PC-3 (cell line): Measurements from ENCODE around the gene RCAN1. TPM values are rescaled to one million over a fixed set of nuclear protein-coding genes. Genes with fewer than 3 reads are reported as not detected.

Experiments used
- ATAC-seq: fragments of 200-7000 bp; cut with Tn5 transposase; 2 replicates; pipeline ENCODE4 v1.9.1; 2020; ENCODE audit warnings: mild to moderate bottlenecking, moderate library complexity
- BruUV-seq: library from RNA; stranded (reverse); fragments of 400-500 nt; replicated peaks from 2 replicates; lab custom pipeline; 2021; lab: Mats Ljungman, UMichigan
- CTCF ChIA-PET: fragments of 300-600 bp; sonication (Branson Sonifier 250); formaldehyde crosslinking; loops from one replicate; lab custom pipeline; 2022; ENCODE audit warnings: antibody characterized with exemption; lab: Charles Lee
- POLR2A ChIA-PET: fragments of 300-600 bp; sonication (Branson Sonifier 250); formaldehyde crosslinking; loops from one replicate; lab custom pipeline; 2022; ENCODE audit warnings: antibody characterized with exemption; ENCODE audit not compliant: unreplicated experiment; lab: Charles Lee
- DNase-seq: peaks from one replicate; pipeline ENCODE4 v3.0.0-alpha.2; 2015
- H2AFZ ChIP-seq: fragments of 300-600 bp; sonication (generic); 2 replicates; pipeline ENCODE4 v1.6.0; 2016; ENCODE audit warnings: antibody characterized with exemption, low read length
- H3F3A ChIP-seq: fragments of 300-600 bp; sonication (generic); one replicate; pipeline ENCODE4 v1.6.0; 2017; ENCODE audit warnings: antibody characterized with exemption, low read length, control low read depth, mild to moderate bottlenecking; ENCODE audit not compliant: unreplicated experiment
- H3K27ac ChIP-seq: fragments of 300-600 bp; sonication (generic); 2 replicates; pipeline ENCODE4 v1.5.1; 2016; ENCODE audit warnings: mild to moderate bottlenecking, low read length
- H3K27me3 ChIP-seq: fragments of 300-600 bp; sonication (generic); 2 replicates; pipeline ENCODE4 v1.6.1; 2016; ENCODE audit warnings: low read length, mixed read lengths
- H3K36me3 ChIP-seq: fragments of 300-600 bp; sonication (generic); 2 replicates; pipeline ENCODE4 v1.6.1; 2016; ENCODE audit warnings: low read depth, mixed run types, low read length, mixed read lengths
- H3K4me1 ChIP-seq: fragments of 300-600 bp; sonication (generic); 2 replicates; pipeline ENCODE4 v1.5.1; 2016; ENCODE audit warnings: low read length; ENCODE audit not compliant: insufficient read depth
- H3K4me2 ChIP-seq: fragments of 300-600 bp; sonication (generic); 2 replicates; pipeline ENCODE4 v1.6.0; 2016; ENCODE audit warnings: low read length
- H3K4me3 ChIP-seq: fragments of 300-600 bp; sonication (generic); 2 replicates; pipeline ENCODE4 v1.5.1; 2016; ENCODE audit warnings: mild to moderate bottlenecking, low read length, mixed read lengths
- H3K79me2 ChIP-seq: fragments of 300-600 bp; sonication (generic); 2 replicates; pipeline ENCODE4 v1.6.1; 2017; ENCODE audit warnings: low read length, mixed read lengths
- H3K9ac ChIP-seq: fragments of 300-600 bp; sonication (generic); 2 replicates; pipeline ENCODE4 v1.6.0; 2016; ENCODE audit warnings: mild to moderate bottlenecking, low read length
- H3K9me2 ChIP-seq: fragments of 300-600 bp; sonication (generic); replicated peaks from 2 replicates; pipeline ENCODE4 v1.6.1; 2016; ENCODE audit warnings: mixed run types, low read length, mixed read lengths
- H3K9me3 ChIP-seq: fragments of 300-600 bp; sonication (generic); 2 replicates; pipeline ENCODE4 v1.6.1; 2016; ENCODE audit warnings: low read length, mixed read lengths
- H4K20me1 ChIP-seq: fragments of 300-600 bp; sonication (generic); 2 replicates; pipeline ENCODE4 v1.6.1; 2016; ENCODE audit warnings: low read length, mixed read lengths
- EZH2 ChIP-seq: fragments of 300-600 bp; sonication (generic); IDR thresholded peaks from one replicate; pipeline ENCODE4 v1.6.1; 2017; ENCODE audit warnings: antibody characterized with exemption, mild to moderate bottlenecking, low read length; ENCODE audit not compliant: unreplicated experiment
- EZH2phosphoT487 ChIP-seq: fragments of 300-600 bp; sonication (generic); IDR thresholded peaks from 2 replicates; pipeline ENCODE4 v1.6.1; 2018; ENCODE audit warnings: mild to moderate bottlenecking, antibody characterized with exemption, low read length, borderline replicate concordance
- intact Hi-C: fragments of 100-400 bp; cut with micrococcal nuclease; formaldehyde crosslinking; loops from 2 replicates; pipeline ENCODE4 v1.9.0; 2023
- total RNA-seq: library from RNA; depleted of rRNA; stranded (reverse); fragments of >200 nt; gene quantifications from 2 replicates; pipeline ENCODE4 v1.2.3, GENCODE V29; 2014
- TF ChIP-seq, protein P1 (sequence below): fragments of 300-600 bp; sonication (generic); conservative IDR thresholded peaks from 2 replicates; pipeline ENCODE4 v1.5.1; 2017; ENCODE audit warnings: antibody characterized with exemption, low read depth, mild to moderate bottlenecking, low read length

RCAN1 gene
- total RNA-seq, 1 experiment from 2014 or later = 26.2 TPM

DNA sequence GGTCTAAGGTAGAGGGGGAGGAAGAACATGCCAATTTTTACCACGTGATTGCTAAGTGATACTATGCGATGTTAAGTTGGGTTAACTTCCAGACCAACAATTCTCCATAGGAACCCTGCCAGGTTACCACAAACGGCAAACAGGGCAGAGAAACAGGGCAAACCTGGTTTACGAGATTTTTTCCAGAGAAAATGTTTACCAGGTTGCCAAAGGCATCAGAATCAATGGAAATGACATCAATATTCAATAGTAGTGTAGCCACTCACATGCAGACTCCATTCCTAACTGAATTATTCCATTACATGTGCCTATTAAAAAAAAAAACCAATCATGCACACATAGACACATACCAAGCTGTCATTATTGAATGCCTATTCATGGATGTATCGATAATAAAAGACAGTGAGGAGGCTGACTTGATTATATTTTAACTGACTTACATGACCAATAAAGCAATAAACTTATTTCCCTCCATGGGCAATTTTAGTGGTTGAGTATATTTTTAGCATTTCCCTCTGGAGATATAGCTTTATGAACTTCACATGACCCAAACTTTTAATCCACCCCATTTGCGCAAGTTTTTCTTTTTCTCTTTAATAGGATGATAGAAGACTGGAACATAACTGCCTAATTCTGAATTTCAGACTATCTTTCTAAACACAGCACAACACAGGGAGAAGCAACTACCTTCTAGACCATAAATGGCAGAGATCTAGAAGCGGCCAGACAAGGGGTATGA is 62.4 kb downstream of the RCAN1 start:
- Histone ChIP-seq H4K20me1 (no peaks in the 10 kb centered on the region), H3K4me3 (no peak overlapping the region), H3K9me3 (no peaks in the 10 kb centered on the region), H3K79me2 (no peaks in the 10 kb centered on the region), H3K27ac (peak overlapping the region; percentile 97), H2AFZ (peak overlapping the region; percentile 44), H3K4me2 (peak overlapping the region; percentile 73), H3K9ac (peak overlapping the region; percentile 70), H3K9me2 (no peaks in the 10 kb centered on the region), H3F3A (no peaks in the 10 kb centered on the region), H3K27me3 (no peaks in the 10 kb centered on the region), H3K36me3 (peaks cover 4% of the 10 kb centered on the region; the same call in 1 of the 2 replicates), H3K4me1 (peaks cover 31% of the 10 kb centered on the region)
- TF ChIP-seq EZH2 (no peak), EZH2phosphoT487 (no peak)
- TF ChIP-seq, protein P1, sequence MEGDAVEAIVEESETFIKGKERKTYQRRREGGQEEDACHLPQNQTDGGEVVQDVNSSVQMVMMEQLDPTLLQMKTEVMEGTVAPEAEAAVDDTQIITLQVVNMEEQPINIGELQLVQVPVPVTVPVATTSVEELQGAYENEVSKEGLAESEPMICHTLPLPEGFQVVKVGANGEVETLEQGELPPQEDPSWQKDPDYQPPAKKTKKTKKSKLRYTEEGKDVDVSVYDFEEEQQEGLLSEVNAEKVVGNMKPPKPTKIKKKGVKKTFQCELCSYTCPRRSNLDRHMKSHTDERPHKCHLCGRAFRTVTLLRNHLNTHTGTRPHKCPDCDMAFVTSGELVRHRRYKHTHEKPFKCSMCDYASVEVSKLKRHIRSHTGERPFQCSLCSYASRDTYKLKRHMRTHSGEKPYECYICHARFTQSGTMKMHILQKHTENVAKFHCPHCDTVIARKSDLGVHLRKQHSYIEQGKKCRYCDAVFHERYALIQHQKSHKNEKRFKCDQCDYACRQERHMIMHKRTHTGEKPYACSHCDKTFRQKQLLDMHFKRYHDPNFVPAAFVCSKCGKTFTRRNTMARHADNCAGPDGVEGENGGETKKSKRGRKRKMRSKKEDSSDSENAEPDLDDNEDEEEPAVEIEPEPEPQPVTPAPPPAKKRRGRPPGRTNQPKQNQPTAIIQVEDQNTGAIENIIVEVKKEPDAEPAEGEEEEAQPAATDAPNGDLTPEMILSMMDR = no peak
- ChIA-PET CTCF (interaction anchor here (0.9 to 1.2 kb wide), 3 partner anchors 9 to 50 kb away, joined by 3 to 11 read pairs (median 5); no protein-coding TSS in a partner anchor), POLR2A (interaction anchor here (1.3 kb wide), 1 partner anchor 26 kb away, joined by 14 read pairs; no protein-coding TSS in a partner anchor)
- intact Hi-C loops = loop anchor here (1.0 kb wide), 1 partner anchor 26 kb away; no protein-coding TSS in a partner anchor
- BruUV-seq = TSS peak; percentile 83
- DNase-seq = peak; percentile 76
- ATAC-seq = no peak

DNA sequence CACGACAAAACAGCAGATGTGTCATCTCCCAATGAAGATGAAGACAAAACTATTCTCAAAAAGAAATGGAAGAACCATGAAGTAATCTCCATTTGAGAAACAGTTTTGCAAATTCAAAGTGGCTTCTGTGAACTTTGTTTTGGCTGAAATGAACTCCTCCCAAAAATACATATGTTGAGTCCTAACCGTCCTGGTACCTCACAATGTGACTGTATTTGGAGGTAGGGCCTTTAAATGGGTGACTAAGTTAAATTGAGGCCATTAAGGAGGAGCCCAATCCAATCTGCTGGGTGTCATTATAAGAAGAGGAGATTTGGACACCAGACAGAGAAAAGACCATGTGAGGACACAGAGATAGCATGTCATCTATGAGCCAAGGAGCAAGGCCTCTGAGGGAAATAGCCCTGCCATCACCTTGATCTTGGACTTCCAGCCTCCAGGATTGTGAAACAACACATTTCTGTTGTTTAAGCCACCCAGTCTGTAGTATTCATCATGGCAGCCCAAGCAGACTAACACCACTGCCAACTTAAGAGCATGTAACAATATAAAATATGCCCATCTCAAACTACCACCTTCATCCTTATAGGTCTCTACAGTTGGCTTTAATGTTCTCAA is 64.6 kb downstream of the RCAN1 start:
- Histone ChIP-seq H3K4me2 (no peak overlapping the region), H3K27me3 (no peaks in the 10 kb centered on the region), H3K9me2 (no peaks in the 10 kb centered on the region), H4K20me1 (no peaks in the 10 kb centered on the region), H3K9me3 (no peaks in the 10 kb centered on the region), H3K36me3 (peaks cover 4% of the 10 kb centered on the region; the same call in 1 of the 2 replicates), H3K27ac (no peak overlapping the region), H2AFZ (no peak overlapping the region), H3K9ac (no peak overlapping the region), H3F3A (no peaks in the 10 kb centered on the region), H3K79me2 (no peaks in the 10 kb centered on the region), H3K4me1 (peaks cover 40% of the 10 kb centered on the region), H3K4me3 (no peak overlapping the region)
- DNase-seq = no peak
- TF ChIP-seq EZH2phosphoT487 (no peak), EZH2 (no peak)
- TF ChIP-seq, protein P1 = no peak
- no TSS peak for BruUV-seq
- intact Hi-C loops = no loop called here
- ATAC-seq = no peak
- POLR2A ChIA-PET = no interaction called here
- CTCF ChIA-PET = no interaction called here
